Astrocyte of the cerebellum (primary cell): ENCODE results near the gene RBM17.
A peak's percentile ranks its signal among the peaks of the same experiment; 100 is the strongest.

Experiments
- DNase-seq: peaks from one replicate; pipeline ENCODE4 v3.0.0-alpha.2; 2011; ENCODE audit warnings: low read depth
- H3K4me3 ChIP-seq: 2 replicates; pipeline ENCODE4 v1.5.1; 2011; ENCODE audit warnings: mild to moderate bottlenecking, low read depth, low read length, moderate library complexity
- CTCF ChIP-seq: IDR thresholded peaks from 2 replicates; pipeline ENCODE4 v1.5.1; 2012; ENCODE audit warnings: low read length, low read depth, moderate library complexity, mild to moderate bottlenecking; ENCODE audit errors: missing control alignments
- in situ Hi-C: cut with HindIII; loops from 2 replicates; pipeline ENCODE4 v1.10.0; 2017; ENCODE audit warnings: low sequenced_read_pairs

Gene RBM17

GRCh38 chr10:6091630-6092029 lies 2.8 kb downstream of the RBM17 start:
- TF ChIP-seq CTCF: peak; percentile 24
- in situ Hi-C loops: loop anchor here (25.0 kb wide), 1 partner anchor 296 kb away; no protein-coding TSS in a partner anchor
- H3K4me3 ChIP-seq: no peak overlapping the region
- peak; percentile 11 for DNase-seq

- no peak overlapping the region for H3K4me3 ChIP-seq
- TF ChIP-seq CTCF: no peak
- in situ Hi-C loops: loop anchor here (25.0 kb wide), 1 partner anchor 295 kb away; no protein-coding TSS in a partner anchor
- DNase-seq: no peak
These were observed 3.9 kb downstream of the RBM17 start for GRCh38 chr10:6092731-6093130.

GRCh38 chr10:6095810-6096570 lies 7.2 kb downstream of the RBM17 start:
- no peak for TF ChIP-seq CTCF
- no peak overlapping the region for H3K4me3 ChIP-seq
- in situ Hi-C loops: loop anchor here (25.0 kb wide), 1 partner anchor 291 kb away; no protein-coding TSS in a partner anchor
- DNase-seq: no peak

GRCh38 chr10:6097063-6097462 lies 8.2 kb downstream of the RBM17 start:
- TF ChIP-seq CTCF: no peak
- DNase-seq: no peak
- in situ Hi-C loops: loop anchor here (25.0 kb wide), 1 partner anchor 290 kb away; no protein-coding TSS in a partner anchor
- no peak overlapping the region for H3K4me3 ChIP-seq

GRCh38 chr10:6098156-6098555 lies 9.3 kb downstream of the RBM17 start:
- in situ Hi-C loops: loop anchor here (25.0 kb wide), 1 partner anchor 289 kb away; no protein-coding TSS in a partner anchor
- no peak overlapping the region for H3K4me3 ChIP-seq

GRCh38 chr10:6100370-6100769 lies 11.5 kb downstream of the RBM17 start:
- in situ Hi-C loops: no loop called here
- no peak for TF ChIP-seq CTCF
- no peak overlapping the region for H3K4me3 ChIP-seq

More at GRCh38 chr10:6098156-6098555, 9.3 kb downstream of the RBM17 start:
- no peak for TF ChIP-seq CTCF
- no peak for DNase-seq

More at GRCh38 chr10:6100370-6100769, 11.5 kb downstream of the RBM17 start:
- no peak for DNase-seq
